ENCODE measurements around the gene CCDC66.
"Not testable (repeated sequence)": the region's sequence is repeated elsewhere in the genome, so short reads cannot be mapped to it uniquely, and the experiment has no call there.

Gene CCDC66

GRCh38 chr3:56608479-56608878 is 51.5 kb downstream of the CCDC66 start:
- Mint-ChIP-seq H3K36me3 (ENCODE audit: low read depth) (peaks cover 100% of the 10 kb centered on the region), H3K4me3 (peak overlapping the region; percentile 19), H3K4me1 (ENCODE audit: low read depth) (peaks cover 69% of the 10 kb centered on the region), H3K27ac (peak overlapping the region; percentile 88)
- DNase-seq, H3K27me3 Mint-ChIP-seq, H3K9me3 Mint-ChIP-seq: not testable (repeated sequence)

GRCh38 chr3:56610669-56611335 is 53.8 kb downstream of the CCDC66 start:
- no peak overlapping the region for H3K4me3 Mint-ChIP-seq
- H3K4me1 Mint-ChIP-seq (ENCODE audit: low read depth): peaks cover 74% of the 10 kb centered on the region
- H3K27me3 Mint-ChIP-seq: no peaks in the 10 kb centered on the region
- peaks cover 94% of the 10 kb centered on the region for H3K36me3 Mint-ChIP-seq (ENCODE audit: low read depth)
- peak overlapping the region; percentile 80 for H3K27ac Mint-ChIP-seq
- peaks cover 4% of the 10 kb centered on the region for H3K9me3 Mint-ChIP-seq
- DNase-seq: no peak

- H3K4me3 Mint-ChIP-seq: no peak overlapping the region
Observed at GRCh38 chr3:56611364-56611763, 54.4 kb downstream of the CCDC66 start.

GRCh38 chr3:56612146-56612545 is 55.2 kb downstream of the CCDC66 start:
- peaks cover 77% of the 10 kb centered on the region for H3K4me1 Mint-ChIP-seq (ENCODE audit: low read depth)
- no peak overlapping the region for H3K4me3 Mint-ChIP-seq
- no peak for DNase-seq
- H3K36me3 Mint-ChIP-seq (ENCODE audit: low read depth): peaks cover 94% of the 10 kb centered on the region
- H3K27me3 Mint-ChIP-seq: no peaks in the 10 kb centered on the region
- peak overlapping the region; percentile 45 for H3K27ac Mint-ChIP-seq
- peaks cover 2% of the 10 kb centered on the region for H3K9me3 Mint-ChIP-seq

More at GRCh38 chr3:56611364-56611763, 54.4 kb downstream of the CCDC66 start:
- H3K27me3 Mint-ChIP-seq: no peaks in the 10 kb centered on the region
- H3K9me3 Mint-ChIP-seq: peaks cover 4% of the 10 kb centered on the region
- DNase-seq: no peak
- H3K27ac Mint-ChIP-seq: peak overlapping the region; percentile 45
- H3K36me3 Mint-ChIP-seq (ENCODE audit: low read depth): peaks cover 94% of the 10 kb centered on the region
- peaks cover 79% of the 10 kb centered on the region for H3K4me1 Mint-ChIP-seq (ENCODE audit: low read depth)

GRCh38 chr3:56613016-56613415 is 56.0 kb downstream of the CCDC66 start:
- H3K4me1 Mint-ChIP-seq (ENCODE audit: low read depth): peaks cover 68% of the 10 kb centered on the region
- H3K9me3 Mint-ChIP-seq: peaks cover 2% of the 10 kb centered on the region
- H3K36me3 Mint-ChIP-seq (ENCODE audit: low read depth): peaks cover 94% of the 10 kb centered on the region
- H3K27ac Mint-ChIP-seq: no peak overlapping the region
- H3K27me3 Mint-ChIP-seq: no peaks in the 10 kb centered on the region
- DNase-seq: no peak
- no peak overlapping the region for H3K4me3 Mint-ChIP-seq

GRCh38 chr3:56616478-56617006 is 59.6 kb downstream of the CCDC66 start:
- Mint-ChIP-seq H3K4me3 (no peak overlapping the region), H3K36me3 (ENCODE audit: low read depth) (peaks cover 94% of the 10 kb centered on the region), H3K27ac (peak overlapping the region; percentile 79), H3K4me1 (ENCODE audit: low read depth) (peaks cover 44% of the 10 kb centered on the region), H3K9me3 (peaks cover 2% of the 10 kb centered on the region), H3K27me3 (no peaks in the 10 kb centered on the region)
- DNase-seq: no peak

GRCh38 chr3:56620371-56620770 is 63.4 kb downstream of the CCDC66 start:
- H3K27me3 Mint-ChIP-seq: no peaks in the 10 kb centered on the region
- H3K4me3 Mint-ChIP-seq: no peak overlapping the region
- no peak for DNase-seq
- peaks cover 97% of the 10 kb centered on the region for H3K36me3 Mint-ChIP-seq (ENCODE audit: low read depth)
- H3K4me1 Mint-ChIP-seq (ENCODE audit: low read depth): peaks cover 34% of the 10 kb centered on the region
- peak overlapping the region; percentile 87 for H3K27ac Mint-ChIP-seq
- H3K9me3 Mint-ChIP-seq: peaks cover 2% of the 10 kb centered on the region

GRCh38 chr3:56621681-56622080 is 64.7 kb downstream of the CCDC66 start:
- H3K27me3 Mint-ChIP-seq: no peaks in the 10 kb centered on the region
- H3K27ac Mint-ChIP-seq: peak overlapping the region; percentile 79
- H3K36me3 Mint-ChIP-seq (ENCODE audit: low read depth): peaks cover 95% of the 10 kb centered on the region
- no peak for DNase-seq
- H3K9me3 Mint-ChIP-seq: peaks cover 1% of the 10 kb centered on the region
- no peak overlapping the region for H3K4me3 Mint-ChIP-seq
- peaks cover 25% of the 10 kb centered on the region for H3K4me1 Mint-ChIP-seq (ENCODE audit: low read depth)

GRCh38 chr3:56622381-56622780 is 65.4 kb downstream of the CCDC66 start:
- H3K36me3 Mint-ChIP-seq (ENCODE audit: low read depth): peaks cover 95% of the 10 kb centered on the region
- H3K27ac Mint-ChIP-seq: peak overlapping the region; percentile 29
- H3K4me3 Mint-ChIP-seq: no peak overlapping the region

GRCh38 chr3:56624725-56625124 is 67.8 kb downstream of the CCDC66 start:
- peak overlapping the region; percentile 63 for H3K27ac Mint-ChIP-seq

More at GRCh38 chr3:56622381-56622780, 65.4 kb downstream of the CCDC66 start:
- H3K4me1 Mint-ChIP-seq (ENCODE audit: low read depth): peaks cover 26% of the 10 kb centered on the region
- DNase-seq: no peak
- H3K27me3 Mint-ChIP-seq: no peaks in the 10 kb centered on the region
- no peaks in the 10 kb centered on the region for H3K9me3 Mint-ChIP-seq

GRCh38 chr3:56629047-56629446 is 72.1 kb downstream of the CCDC66 start:
- Mint-ChIP-seq H3K27me3 (no peaks in the 10 kb centered on the region), H3K4me3 (no peak overlapping the region), H3K9me3 (no peaks in the 10 kb centered on the region), H3K4me1 (ENCODE audit: low read depth) (peaks cover 15% of the 10 kb centered on the region), H3K27ac (no peak overlapping the region), H3K36me3 (ENCODE audit: low read depth) (peaks cover 87% of the 10 kb centered on the region)
- DNase-seq: no peak

More at GRCh38 chr3:56624725-56625124, 67.8 kb downstream of the CCDC66 start:
- Mint-ChIP-seq H3K9me3 (no peaks in the 10 kb centered on the region), H3K4me3 (no peak overlapping the region), H3K27me3 (no peaks in the 10 kb centered on the region), H3K36me3 (ENCODE audit: low read depth) (peaks cover 93% of the 10 kb centered on the region), H3K4me1 (ENCODE audit: low read depth) (peaks cover 26% of the 10 kb centered on the region)
- no peak for DNase-seq

GRCh38 chr3:56629451-56629850 is 72.5 kb downstream of the CCDC66 start:
- Mint-ChIP-seq H3K27me3 (no peaks in the 10 kb centered on the region), H3K4me3 (no peak overlapping the region), H3K27ac (no peak overlapping the region), H3K9me3 (no peaks in the 10 kb centered on the region), H3K36me3 (ENCODE audit: low read depth) (peaks cover 87% of the 10 kb centered on the region), H3K4me1 (ENCODE audit: low read depth) (peaks cover 12% of the 10 kb centered on the region)
- DNase-seq: no peak

- H3K36me3 Mint-ChIP-seq (ENCODE audit: low read depth): peaks cover 88% of the 10 kb centered on the region
- H3K4me1 Mint-ChIP-seq (ENCODE audit: low read depth): peaks cover 15% of the 10 kb centered on the region
- H3K27me3 Mint-ChIP-seq: no peaks in the 10 kb centered on the region
- H3K27ac Mint-ChIP-seq: peak overlapping the region; percentile 9
- H3K9me3 Mint-ChIP-seq: no peaks in the 10 kb centered on the region
- no peak overlapping the region for H3K4me3 Mint-ChIP-seq
- DNase-seq: no peak
Observed at GRCh38 chr3:56630966-56631365, 74.0 kb downstream of the CCDC66 start.

- Mint-ChIP-seq H3K27ac (peak overlapping the region; percentile 2), H3K4me3 (no peak overlapping the region), H3K36me3 (ENCODE audit: low read depth) (peaks cover 85% of the 10 kb centered on the region), H3K9me3 (no peaks in the 10 kb centered on the region), H3K4me1 (ENCODE audit: low read depth) (peaks cover 18% of the 10 kb centered on the region), H3K27me3 (no peaks in the 10 kb centered on the region)
- DNase-seq: no peak
Observed at GRCh38 chr3:56633181-56633580, 76.2 kb downstream of the CCDC66 start.

Data from activated T-cell treated with anti-CD3 and anti-CD28 coated beads, Interleukin-2, amount 50 U/mL, for 24 hours (primary cell).